ENCODE results near the gene ARHGAP4.
A peak's percentile ranks its signal among the peaks of the same experiment; 100 is the strongest.

The ARHGAP4 gene

DNA sequence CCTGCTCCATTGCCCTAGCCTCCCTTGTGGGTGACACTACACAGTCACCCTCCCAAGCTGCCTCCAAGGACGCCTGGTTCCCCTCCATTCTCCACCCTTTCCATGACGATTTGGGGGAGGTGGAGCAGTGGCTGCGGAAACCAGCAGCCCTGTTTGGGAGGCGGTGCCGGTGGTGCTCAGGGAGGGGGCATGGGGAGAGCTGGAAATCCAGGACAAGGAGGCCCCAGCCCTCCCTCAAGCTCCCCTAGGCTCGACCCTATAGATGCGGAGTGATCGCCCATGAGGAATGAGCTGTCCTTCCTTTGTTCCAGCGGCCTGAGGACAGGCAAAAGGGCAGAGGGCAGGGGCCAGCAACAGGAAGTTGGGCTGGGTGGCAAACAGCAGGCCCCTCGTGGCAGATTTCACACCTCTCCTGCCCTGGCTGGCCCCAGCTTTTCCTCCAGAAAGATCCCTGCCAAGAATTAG lies 22.0 kb upstream of the ARHGAP4 start:
- no peak for FAIRE-seq
- no peak for DNase-seq (ENCODE audit: extremely low spot score, insufficient read length, low read depth)

GRCh38 chrX:153947009-153947769 lies 21.1 kb upstream of the ARHGAP4 start:
- DNase-seq (ENCODE audit: extremely low spot score, insufficient read length, low read depth) = no peak
- FAIRE-seq = peak; percentile 99

- DNase-seq (ENCODE audit: extremely low spot score, insufficient read length, low read depth) (no peak), FAIRE-seq (no peak)
Measured at GRCh38 chrX:153945956-153946943, 20.2 kb upstream of the ARHGAP4 start.

DNA sequence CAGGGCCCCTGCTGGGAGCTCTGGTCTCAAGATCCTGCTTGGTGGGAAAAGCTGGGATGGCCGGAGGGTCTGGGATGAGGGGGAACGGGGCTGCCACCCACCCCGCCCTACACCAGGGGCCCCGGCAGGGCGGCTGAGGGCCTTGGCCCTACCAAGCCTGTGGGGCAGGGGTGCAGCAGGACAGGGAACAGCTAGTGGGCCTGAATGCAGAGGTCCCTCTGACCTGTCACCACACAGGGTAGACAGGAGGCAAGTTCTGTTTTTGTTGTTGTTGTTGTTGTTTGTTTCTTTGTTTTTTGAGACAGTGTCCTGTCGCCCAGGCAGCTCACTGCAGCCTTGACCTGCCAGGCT lies 18.7 kb upstream of the ARHGAP4 start:
- FAIRE-seq = no peak
- DNase-seq (ENCODE audit: extremely low spot score, insufficient read length, low read depth) = no peak

DNA sequence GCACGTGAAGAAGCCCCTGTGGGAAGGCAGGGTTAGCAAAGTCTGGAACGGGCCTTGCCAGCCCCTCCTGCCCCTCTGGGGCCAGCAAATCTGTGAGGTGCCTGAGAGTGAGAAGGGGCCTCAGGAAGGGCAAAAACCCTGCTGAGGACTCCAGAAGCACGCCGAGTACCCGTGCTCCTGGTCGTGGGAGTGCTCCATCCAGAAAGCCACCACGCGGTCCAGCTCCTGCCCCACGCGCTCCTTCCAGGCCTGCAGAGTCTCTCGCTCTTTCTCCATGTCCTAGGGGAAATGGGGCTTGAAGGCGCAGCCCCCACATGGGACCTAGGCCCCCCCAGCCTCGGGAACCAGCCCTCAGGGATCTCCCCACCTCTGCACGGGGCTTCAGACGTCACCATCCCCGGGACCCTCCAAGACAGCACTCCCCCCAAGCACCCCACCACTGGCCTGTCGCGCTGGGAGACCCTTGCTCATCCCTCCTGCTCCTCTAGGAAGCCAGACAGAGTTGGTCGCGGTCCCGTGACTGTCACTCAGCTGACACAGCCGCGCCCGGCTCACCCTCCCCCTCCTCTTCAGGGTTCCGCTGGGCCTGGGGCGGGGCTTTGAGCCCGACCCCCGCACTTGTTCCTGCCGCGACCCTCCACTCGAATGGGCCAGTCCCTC lies 18.2 kb upstream of the ARHGAP4 start, which contains the start of gene RENBP:
Gene RENBP, minus strand, starts transcription at position 504 of the 660 bp plus-strand sequence. Its CDS starts 33 bp downstream, at position 471.
- DNase-seq (ENCODE audit: extremely low spot score, insufficient read length, low read depth) = no peak

DNA sequence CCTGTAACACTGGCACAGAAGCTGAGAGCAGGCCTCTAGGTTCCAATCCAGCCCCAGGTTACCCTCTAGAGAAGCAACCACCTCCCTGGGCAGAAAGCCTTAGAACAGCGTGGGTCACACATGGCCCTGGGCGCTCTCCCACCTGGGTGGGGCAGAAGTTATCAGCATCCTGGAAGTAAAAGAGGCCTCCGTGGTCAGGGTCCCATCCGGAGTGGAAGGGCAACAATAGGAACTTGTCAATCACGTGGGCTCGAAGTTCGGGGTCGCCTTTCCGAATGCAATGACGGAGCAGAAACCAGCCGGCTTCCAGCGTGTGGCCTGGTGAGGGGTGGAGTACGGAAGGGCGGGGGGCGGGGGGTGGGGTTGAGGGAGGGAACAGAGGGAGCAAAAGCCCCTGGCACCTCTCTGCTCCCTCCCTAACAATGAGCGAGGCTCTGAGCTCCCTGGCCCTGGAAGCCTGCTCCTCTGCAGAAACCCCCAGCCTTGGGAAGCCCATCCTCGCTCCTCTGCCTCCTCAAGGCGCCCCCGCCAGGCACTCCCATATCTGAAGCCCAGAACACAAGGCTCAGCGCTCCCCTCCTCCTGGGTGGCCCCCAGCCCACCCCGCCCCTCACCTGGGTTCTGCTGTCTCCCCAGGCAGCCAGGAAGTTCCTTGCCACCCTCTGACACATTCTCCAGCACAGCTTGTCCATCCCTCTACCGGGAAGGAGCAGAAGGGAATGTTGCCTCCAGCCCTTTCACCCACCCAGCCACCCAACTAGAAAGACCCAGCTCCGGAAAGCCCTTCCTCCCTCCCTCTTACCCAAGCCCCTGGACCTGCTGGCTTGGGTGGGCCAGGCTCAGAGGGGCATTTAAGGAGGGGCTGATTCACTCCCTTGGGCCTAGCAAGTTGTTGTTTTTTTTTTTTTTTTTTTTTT lies 15.5 kb upstream of the ARHGAP4 start:
- FAIRE-seq (no peak), DNase-seq (ENCODE audit: extremely low spot score, insufficient read length, low read depth) (no peak)

More for the DNA sequence above, 18.2 kb upstream of the ARHGAP4 start, which contains the start of gene RENBP:
- FAIRE-seq = peak; percentile 66

- no peak for DNase-seq (ENCODE audit: extremely low spot score, insufficient read length, low read depth)
- FAIRE-seq = no peak
Measured at GRCh38 chrX:153939573-153939972, 13.5 kb upstream of the ARHGAP4 start.

- FAIRE-seq (no peak), DNase-seq (ENCODE audit: extremely low spot score, insufficient read length, low read depth) (no peak)
Measured at GRCh38 chrX:153938226-153938786, 12.2 kb upstream of the ARHGAP4 start.

DNA sequence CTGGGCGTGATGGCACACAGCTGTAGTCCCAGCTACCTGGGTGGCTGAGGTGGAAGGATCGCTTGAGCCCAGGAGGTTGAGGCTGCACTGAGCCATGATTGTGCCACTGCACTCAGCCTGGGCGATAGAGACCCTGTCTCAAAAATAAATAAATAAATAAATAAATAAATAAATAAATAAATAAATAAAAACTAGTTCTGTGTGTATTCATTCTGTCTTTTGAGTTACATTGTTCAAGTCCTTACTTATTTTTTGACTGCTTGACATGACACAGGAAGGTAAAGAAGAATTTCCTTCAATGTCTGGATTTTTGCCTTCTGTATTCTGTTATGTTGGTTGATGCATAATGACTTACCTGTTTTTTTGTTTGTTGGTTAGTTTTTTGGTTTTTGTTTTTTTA lies 11.0 kb upstream of the ARHGAP4 start:
- DNase-seq (ENCODE audit: extremely low spot score, insufficient read length, low read depth) = no peak
- FAIRE-seq = no peak

DNA sequence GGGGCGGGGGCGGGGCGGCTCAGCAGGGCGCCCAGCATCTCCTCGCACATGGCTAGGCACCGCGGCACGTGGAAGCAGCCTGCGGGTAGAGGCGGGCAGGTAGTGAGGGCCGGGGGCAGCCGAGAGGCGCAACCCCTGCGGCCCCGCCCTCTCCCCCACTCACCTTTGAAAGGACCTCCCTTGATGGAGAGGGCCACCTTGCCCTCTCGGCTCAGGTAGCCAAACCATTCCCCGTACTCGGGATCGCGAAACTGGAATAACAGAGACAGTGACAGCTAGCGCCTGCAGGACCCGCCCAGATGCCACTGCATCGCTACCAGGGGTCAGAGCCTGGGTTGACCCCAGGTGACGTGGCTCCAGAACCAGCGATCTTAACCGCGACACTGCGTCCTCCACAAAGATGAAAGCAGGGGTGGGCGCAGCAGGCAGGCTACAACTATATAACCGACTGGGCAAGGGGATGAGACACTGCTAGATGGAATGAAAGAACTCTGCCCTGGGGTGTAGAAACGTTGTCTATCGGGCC lies 9.3 kb upstream of the ARHGAP4 start:
- no peak for FAIRE-seq
- no peak for DNase-seq (ENCODE audit: extremely low spot score, insufficient read length, low read depth)

DNA sequence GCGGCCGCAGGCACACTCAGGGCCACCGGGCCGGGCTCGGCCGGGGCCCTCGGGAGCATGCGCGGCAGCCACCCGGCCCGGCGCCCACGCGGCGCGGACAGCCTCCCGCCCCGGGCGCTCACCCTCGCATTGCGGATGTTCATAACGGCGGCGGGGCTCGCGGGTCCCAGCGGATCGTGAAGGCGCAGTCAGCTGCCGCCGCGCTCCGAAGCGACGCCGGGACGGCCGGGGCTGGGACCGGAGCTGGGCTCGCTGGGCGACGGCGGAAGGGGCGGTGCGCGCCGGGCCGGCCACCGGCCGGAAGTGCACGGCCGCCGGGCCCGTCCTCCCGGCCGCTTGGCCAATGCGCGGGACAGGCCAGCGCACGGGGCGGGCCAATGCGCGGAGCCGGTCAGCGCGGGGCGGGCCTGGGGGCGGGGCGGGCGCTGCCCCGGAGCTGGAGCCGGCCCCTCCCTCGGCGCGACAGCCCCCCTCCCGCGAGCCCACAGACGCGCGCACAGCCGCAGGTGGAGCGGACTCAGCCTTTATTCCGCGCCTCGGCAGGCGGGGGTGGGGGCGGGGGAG lies 8.8 kb upstream of the ARHGAP4 start, which contains the start of gene NAA10:
Gene NAA10, minus strand, starts transcription at position 276 of the 564 bp plus-strand sequence. Its CDS starts 133 bp downstream, at position 143.
- DNase-seq (ENCODE audit: extremely low spot score, insufficient read length, low read depth) (peak; percentile 63), FAIRE-seq (peak; percentile 83)

- FAIRE-seq (no peak), DNase-seq (ENCODE audit: extremely low spot score, insufficient read length, low read depth) (no peak)
Measured at GRCh38 chrX:153934148-153934761, 8.2 kb upstream of the ARHGAP4 start.

DNA sequence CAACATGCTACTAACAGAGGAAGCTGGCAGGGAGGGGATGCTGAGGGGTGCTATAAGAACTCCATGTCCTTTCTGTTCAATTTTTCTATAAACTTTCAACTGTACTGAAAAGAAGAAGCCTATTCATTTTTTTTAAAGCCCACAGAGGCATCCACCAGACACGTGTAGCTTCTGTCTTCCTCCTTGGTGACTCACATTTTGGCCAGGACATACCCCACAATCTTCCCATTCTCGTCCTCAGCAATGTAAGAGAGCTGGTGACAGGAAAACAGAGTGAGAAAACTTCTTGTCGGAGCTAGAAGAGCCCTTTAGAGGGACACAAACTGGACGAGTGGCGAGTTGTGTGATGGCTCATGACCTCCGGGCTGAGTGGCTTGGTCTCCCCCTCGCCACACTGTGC lies 7.7 kb upstream of the ARHGAP4 start:
- FAIRE-seq (no peak), DNase-seq (ENCODE audit: extremely low spot score, insufficient read length, low read depth) (no peak)

DNA sequence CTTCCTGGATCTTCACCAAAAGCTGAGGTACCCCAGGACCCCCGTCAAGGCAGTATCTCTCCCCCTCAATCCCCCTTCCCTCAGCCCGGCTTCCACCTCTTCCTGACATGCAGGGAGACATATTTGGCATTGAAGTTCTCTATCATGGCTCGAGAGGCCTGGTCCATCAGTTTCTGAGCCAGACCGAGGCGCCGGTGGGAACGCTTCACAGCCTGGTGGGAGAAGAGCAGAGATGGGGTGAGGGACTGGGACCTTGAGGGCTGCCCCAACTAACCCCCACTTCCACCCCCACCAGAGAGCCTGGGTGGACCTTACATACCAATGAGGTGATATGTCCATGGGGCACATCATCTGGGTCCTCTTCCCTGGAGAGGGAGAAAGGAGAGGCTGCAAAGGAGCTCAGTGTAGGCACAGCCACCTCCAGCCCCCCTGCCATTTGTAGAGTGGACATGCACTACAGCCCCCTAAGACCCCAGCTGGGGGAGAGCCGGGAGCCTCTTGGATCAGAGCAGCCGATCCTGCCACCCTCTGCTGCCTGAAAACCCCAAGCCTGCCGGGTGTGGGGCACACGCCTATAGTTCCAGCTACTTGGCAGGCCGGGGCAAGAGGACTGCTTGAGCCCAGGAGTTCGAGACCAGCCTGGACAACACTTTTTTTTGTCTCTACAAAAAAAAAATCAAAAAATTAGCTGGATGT lies 6.3 kb upstream of the ARHGAP4 start:
- FAIRE-seq (no peak), DNase-seq (ENCODE audit: extremely low spot score, insufficient read length, low read depth) (no peak)

DNA sequence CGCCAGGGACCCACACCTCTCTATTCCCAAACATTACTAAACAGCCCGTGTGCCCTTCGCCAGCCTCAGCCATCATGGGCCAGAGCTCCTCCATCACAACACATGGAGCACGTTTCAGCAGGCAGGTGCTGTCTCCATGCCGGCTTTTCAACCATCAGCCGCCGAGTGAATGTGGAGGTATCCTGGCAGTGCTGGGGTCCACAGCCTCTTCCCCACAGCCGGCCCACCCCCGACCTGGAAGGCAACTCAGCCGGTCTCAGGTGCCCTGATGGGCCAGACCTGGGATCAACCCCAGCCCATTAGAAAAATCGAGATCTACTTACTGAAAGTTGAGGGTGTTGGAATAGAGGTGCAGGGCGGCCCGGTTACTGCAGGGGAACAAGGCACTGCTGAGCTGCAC lies 5.7 kb upstream of the ARHGAP4 start:
- FAIRE-seq (no peak), DNase-seq (ENCODE audit: extremely low spot score, insufficient read length, low read depth) (no peak)

DNA sequence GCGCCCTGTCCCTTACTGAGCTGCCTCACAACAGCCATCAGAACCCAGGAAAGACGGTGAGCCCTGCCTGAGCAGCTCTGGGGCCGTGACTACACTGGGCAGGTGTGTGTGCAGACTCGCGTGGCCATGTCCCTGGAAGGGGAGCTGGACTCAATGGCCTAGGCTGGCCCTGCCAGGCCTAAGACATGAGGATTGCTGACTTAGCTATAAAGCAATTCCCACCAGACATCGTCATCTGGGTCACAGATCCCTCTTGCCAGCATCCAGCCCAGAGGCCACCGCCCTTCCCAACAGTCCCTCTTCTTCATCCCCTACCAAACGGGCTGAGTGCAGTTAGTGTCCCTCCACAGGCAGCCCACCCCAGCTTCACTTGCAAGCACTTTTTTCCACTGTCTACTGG lies 5.1 kb upstream of the ARHGAP4 start:
- DNase-seq (ENCODE audit: extremely low spot score, insufficient read length, low read depth) = no peak
- FAIRE-seq = no peak
